HuH-7 (cell line): ENCODE results near the gene SAMD10.
"Not testable (repeated sequence)": the region's sequence is repeated elsewhere in the genome, so short reads cannot be mapped to it uniquely, and the experiment has no call there.

Source experiments
- DNase-seq: peaks from one replicate; pipeline ENCODE4 v3.0.0; 2011; ENCODE audit warnings: low spot score

SAMD10 gene

DNA sequence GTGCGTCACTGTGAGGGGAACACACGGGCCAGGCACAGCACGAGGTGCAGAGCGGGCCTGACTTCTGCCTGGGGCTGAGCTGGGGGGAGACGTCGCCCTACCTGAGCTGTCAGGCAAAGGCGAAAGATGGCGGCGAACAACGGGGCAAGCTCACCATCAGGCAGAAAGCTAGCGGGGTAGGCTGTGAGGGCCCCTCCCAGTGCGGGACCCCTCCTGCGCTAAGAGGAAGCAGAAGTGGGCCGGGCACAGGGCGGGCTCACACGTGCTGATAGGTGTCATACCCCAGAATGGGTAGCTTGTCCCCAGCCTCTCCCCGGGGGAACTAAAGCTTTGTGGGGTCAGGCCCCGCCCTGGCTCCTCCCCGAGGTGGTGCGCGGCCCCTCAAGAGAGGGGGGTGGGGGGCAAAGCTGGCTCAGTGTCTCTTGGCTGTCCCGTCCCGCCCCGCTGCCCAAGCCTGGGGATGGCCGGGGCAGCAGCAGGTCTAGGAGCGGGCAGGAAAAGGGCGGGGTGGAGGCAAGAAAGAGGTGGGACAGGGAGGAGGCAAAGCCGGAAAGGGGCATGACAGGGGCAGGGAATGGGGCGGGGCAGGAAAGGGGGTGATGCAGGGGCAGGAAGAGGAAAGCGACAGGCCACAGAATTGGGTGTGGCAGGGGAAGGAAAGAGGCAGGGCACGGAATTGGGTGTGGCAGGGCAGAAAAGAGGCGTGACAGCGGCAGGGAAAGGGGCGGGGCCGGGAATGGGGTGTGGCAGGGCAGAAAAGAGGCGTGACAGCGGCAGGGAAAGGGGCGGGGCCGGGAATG lies 38.0 kb downstream of the SAMD10 start:
- no peak for DNase-seq

DNA sequence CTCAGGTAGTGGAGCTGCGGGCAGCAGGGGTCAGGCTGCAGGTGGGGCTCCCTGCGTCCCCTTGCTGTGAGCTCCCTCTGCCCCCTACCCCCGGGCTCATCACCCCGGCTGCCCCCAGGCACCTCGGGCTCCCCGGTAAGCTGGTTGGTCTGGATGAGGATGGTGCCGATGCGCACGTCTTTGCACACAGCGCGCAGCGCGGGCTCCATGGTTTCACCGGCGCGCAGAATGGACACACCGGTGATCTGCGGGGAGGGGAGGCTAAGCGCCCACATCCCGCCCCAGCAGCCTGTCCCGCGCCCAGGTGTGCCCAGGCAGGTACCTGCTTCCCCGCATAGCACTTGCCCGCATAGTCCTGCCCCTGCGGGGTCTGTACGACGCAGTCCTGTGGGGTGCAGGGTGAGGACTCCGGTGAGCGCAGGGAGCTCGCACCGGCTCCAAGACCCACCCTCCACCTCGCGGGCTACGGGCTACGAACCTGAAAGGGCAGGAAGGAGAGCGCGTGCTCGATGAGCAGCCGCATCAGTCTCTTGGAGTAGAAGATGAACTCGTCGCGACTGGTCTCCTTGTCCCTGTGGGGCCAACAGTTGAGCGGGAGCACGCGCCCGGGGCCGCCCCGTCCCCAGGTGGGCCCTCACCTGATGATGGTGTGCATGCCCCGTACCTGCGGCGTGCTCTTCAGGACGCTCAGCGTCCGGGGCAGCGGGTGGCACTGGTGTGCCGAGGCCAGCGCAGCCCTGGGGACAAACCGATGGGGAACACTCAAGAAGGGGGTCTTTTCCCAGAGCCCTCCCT lies 38.8 kb downstream of the SAMD10 start:
- no peak for DNase-seq

DNA sequence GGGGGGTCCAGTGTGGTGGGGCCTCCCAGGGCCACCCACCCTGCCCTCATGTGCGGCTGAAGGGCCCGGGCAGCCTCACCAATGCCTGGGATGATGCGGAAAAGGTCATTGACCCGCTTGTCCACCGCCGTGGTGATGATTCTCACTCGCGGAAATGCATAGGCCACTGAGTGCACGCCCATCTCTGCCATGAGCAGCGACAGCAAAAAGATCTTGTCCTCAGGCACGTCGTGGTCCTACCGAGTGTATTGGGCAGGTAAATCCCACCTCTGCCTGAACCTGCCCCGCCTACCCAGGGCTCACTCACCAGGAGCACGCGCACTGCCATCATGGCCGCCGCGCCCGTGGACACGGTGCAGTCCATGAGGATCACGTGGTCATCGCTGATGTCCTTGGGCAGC lies 39.4 kb downstream of the SAMD10 start:
- no peak for DNase-seq

DNA sequence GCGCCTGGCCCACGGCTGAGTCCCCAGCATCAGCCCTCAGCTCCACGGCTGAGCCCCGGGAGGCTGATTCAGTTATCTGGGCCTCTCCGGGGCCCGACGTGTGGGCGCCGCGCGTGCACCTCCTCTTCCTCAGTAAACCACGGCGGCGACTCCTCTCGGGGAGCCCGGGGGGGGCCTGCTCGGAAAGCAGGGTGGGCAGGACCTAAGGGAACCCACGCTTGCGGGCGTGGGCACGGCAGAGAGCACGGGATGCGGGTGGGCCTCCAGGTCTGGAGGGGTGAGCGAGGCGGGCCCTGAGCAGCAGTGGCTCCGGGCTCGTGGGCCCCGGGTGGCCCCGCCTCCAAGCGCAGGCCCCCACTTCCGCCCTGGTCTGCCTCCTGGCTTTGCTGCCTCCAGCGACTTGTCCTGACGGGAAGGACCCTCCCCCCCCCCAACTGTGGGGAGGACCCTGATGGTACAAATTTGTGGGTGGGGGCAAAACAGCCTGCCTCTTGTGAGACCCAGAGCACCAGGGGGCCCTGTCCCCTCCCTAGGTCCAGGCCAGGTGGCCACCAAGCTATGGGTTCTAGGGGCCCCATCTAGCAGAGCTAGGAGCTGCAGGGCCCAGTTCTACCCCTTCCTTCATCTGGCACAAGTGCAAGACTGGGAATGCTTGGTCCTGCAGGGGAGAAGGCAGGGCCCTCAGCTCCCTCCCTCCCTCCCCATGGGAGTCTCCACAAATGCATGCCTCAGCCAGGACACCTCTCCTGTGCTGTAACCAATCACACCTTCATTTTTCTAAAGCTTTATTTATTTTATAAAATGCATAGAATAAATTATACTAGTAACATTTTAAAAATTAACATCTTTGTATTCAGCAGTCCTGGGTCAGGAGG lies 40.1 kb downstream of the SAMD10 start:
- DNase-seq, result no peak

DNA sequence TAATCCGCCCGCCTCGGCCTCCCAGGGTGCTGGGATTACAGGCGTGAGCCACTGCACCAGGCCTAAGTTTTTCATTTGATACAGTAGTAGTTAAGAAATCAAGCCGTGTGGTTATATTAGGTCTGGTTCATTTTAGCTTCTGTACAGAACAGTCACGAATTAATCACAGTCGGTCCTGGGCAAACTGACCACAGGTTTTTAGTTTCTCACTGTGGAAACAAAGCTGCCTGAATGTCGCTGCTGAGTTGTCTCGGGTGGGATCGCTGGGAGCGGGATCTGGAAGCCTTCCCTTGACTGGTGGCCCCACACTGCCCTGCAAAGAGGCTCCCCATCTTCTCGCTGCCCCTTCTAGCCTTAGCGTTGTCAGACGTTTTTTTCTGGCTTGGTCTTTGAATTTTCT lies 41.8 kb downstream of the SAMD10 start:
- DNase-seq, result no peak

DNA sequence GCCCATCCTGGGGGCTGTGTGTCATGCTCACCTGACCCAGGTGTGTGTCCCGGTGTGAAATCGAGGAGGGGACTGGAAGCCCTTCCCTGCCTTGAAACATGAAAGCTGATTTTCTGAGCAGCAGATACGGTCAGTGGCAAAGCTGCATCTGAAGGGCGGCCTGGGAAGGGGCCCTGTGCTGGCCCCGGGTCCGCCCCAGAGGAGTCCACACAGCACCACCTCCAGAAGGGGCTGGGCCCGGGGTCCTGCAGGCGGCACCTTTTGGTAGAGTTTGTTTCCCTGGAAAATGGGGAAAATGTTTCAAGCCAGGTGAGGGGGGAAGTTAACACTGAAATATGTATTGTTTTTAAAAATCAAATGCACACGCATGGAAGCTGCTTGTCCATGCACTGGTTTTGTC lies 44.0 kb downstream of the SAMD10 start:
- DNase-seq, result no peak

DNA sequence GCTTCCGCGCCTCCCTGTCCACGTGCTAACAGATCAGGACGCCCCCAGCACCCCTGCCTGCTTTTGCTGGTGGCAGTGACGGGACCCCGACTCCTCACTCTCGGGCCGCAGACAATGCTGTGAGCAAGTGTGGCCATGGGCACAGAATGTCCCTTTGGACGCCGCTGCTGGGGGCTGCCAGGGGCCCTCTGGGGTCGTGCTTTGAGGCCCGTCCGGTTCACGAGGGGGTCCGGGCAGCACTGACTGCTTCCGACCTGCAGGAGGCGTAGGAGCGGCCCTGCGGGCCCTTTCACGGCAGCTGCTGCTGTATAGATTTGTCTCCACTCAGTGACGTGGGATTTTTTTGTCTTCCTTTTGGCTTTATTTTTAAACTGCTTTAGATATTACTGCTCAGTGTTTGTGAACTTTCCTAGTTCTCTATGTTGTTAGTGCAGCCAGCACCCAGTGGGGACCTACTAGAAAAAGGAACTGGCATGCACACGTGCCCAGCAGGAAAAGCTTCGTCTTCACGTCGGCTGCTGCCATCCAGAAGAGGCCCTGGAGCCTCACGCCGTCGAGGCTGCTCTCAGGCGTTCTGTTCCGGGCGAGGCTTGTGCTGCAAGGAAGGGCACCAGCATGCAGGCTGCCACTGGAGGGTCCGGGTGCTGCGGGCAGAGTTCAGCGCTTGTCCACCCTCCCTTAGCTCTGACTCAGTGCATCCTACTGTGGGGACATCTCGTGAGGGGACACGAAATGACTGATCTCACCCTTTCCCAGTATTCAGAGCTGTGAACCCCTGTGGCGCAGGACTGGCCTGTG lies 45.0 kb downstream of the SAMD10 start:
- DNase-seq, result no peak

GRCh38 chr20:63933646-63934045 lies 45.8 kb downstream of the SAMD10 start:
- no peak for DNase-seq

- DNase-seq, result no peak
Measured at GRCh38 chr20:63932606-63933160, 46.8 kb downstream of the SAMD10 start.

GRCh38 chr20:63931735-63932134 lies 47.7 kb downstream of the SAMD10 start:
- DNase-seq, result no peak

GRCh38 chr20:63930971-63931553 lies 48.4 kb downstream of the SAMD10 start:
- DNase-seq, result no peak

GRCh38 chr20:63929473-63929883 lies 50.0 kb downstream of the SAMD10 start:
- not testable (repeated sequence) for DNase-seq

DNA sequence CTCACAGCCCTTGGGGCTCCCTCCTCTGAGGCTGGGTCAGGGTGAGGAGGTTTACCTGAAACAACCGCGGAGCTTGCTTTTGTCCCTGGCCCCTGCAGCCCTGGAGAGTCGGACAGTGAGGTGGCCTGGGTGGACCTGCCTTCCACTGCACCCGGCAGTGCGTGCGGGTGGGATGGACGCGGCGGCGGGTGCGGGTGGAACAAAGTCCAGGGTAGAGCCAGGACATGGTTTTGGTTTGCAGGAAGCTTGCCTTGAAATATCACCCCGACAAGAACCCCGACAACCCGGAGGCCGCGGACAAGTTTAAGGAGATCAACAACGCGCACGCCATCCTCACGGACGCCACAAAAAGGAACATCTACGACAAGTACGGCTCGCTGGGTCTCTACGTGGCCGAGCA lies 50.4 kb downstream of the SAMD10 start:
- DNase-seq, result no peak

- DNase-seq, result no peak
Measured at GRCh38 chr20:63926298-63926697, 53.1 kb downstream of the SAMD10 start.

GRCh38 chr20:63924241-63924640 lies 55.2 kb downstream of the SAMD10 start:
- no peak for DNase-seq
